Peyer's patch (tissue), 4 donors: ENCODE data around the gene ATP13A4.

Source experiments
- POLR2A ChIP-seq, 2 donors: fragments of 450-650 bp; IDR thresholded peaks; one replicate each; pipeline ENCODE4 v1.5.1; 2017; ENCODE audit warnings: antibody characterized with exemption in 2 of 2, mild to moderate bottlenecking in 2 of 2, moderate library complexity in 2 of 2
- TF ChIP-seq, protein P1 (sequence below), 6 experiments: fragments of 450-650 bp in 4 of 6; fragments of 200-600 bp in 2 of 6; sonication (generic) in 1 of 6; IDR thresholded peaks; one replicate each; pipeline ENCODE4 v1.5.1; 2017 to 2019; ENCODE audit warnings: antibody characterized with exemption in 6 of 6, mild to moderate bottlenecking in 3 of 6, moderate library complexity in 1 of 6

DNA sequence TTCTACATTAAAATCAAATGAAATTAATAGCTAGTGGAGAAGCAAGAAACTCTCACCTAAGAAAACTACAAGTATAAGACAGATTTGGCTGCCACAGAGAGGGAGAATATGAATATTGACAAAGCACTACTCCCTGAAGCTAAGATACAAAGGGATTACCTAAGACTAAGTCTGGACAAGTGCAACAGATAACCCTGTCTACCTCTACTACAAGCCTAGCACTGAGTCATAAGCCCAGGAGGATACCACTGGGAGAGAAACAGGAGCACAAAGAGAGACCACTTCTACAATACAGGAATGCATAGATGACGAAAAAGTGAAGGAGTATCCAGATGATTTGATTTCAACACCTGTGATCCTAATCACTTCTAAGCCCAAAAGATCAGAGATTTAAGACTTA lies 10.4 kb downstream of the ATP13A4 start:
- TF ChIP-seq POLR2A (IDR thresholded peaks at IDR 0.05), result no peak
- TF ChIP-seq, protein P1, sequence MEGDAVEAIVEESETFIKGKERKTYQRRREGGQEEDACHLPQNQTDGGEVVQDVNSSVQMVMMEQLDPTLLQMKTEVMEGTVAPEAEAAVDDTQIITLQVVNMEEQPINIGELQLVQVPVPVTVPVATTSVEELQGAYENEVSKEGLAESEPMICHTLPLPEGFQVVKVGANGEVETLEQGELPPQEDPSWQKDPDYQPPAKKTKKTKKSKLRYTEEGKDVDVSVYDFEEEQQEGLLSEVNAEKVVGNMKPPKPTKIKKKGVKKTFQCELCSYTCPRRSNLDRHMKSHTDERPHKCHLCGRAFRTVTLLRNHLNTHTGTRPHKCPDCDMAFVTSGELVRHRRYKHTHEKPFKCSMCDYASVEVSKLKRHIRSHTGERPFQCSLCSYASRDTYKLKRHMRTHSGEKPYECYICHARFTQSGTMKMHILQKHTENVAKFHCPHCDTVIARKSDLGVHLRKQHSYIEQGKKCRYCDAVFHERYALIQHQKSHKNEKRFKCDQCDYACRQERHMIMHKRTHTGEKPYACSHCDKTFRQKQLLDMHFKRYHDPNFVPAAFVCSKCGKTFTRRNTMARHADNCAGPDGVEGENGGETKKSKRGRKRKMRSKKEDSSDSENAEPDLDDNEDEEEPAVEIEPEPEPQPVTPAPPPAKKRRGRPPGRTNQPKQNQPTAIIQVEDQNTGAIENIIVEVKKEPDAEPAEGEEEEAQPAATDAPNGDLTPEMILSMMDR (IDR thresholded peaks at IDR 0.05), result no peak
